GM19452 (cell line): ENCODE results near the gene HLA-DQA1.
"Not testable (repeated sequence)": the region's sequence is repeated elsewhere in the genome, so short reads cannot be mapped to it uniquely, and the experiment has no call there.

ENCODE experiments used
- ATAC-seq: cut with Tn5 transposase; IDR thresholded peaks from one replicate; pipeline ENCODE4 v1.9.1; 2021; ENCODE audit not compliant: unreplicated experiment

Gene HLA-DQA1

DNA sequence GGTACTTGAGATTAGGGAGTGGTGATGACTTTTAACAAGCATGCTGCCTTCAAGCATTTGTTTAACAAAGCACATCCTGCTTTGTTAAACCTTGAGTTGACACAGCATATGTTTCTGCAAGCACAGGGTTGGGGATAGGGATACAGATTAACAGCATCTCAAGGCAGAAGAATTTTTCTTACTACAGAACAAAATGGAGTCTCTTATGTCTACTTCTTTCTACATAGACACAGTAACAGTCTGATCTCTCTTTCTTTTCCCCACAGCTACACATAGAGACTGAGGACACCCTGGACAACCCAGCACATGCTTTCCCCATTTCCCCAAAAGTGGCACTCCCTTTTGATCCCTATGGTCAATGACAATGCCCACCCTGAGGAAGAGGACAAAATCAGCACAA is 20.6 kb downstream of the HLA-DQA1 start:
- ATAC-seq = not testable (repeated sequence)

DNA sequence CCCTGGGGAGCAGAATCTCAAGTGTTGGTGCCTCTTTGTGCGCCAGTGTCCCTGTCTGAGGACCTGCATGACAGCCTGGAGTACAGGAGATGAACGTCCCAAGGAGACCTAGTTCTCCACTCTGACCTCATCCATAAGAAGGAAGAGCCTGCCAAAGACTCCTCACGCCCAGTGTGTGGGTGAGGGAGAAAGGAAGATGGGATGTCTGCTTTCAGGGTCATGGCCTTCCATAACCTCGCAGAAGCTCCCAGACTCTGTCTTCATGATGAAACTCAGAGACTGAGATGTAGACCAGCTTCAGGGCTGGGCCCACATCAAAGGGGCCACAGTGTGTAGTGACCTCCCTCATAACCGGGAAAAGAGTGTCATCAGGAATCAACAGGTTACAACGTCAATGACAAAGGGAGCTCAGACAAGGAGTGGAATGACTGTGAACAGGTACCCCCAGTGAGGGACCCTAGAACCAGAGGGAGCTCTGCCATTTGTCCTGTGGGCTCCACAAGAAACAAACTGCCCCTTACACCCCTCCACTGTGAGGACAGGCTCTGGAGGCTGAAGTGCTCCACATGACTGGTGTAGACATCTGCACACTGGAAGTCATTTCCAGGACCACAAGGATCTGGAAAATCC is 21.2 kb downstream of the HLA-DQA1 start:
- no peak for ATAC-seq

DNA sequence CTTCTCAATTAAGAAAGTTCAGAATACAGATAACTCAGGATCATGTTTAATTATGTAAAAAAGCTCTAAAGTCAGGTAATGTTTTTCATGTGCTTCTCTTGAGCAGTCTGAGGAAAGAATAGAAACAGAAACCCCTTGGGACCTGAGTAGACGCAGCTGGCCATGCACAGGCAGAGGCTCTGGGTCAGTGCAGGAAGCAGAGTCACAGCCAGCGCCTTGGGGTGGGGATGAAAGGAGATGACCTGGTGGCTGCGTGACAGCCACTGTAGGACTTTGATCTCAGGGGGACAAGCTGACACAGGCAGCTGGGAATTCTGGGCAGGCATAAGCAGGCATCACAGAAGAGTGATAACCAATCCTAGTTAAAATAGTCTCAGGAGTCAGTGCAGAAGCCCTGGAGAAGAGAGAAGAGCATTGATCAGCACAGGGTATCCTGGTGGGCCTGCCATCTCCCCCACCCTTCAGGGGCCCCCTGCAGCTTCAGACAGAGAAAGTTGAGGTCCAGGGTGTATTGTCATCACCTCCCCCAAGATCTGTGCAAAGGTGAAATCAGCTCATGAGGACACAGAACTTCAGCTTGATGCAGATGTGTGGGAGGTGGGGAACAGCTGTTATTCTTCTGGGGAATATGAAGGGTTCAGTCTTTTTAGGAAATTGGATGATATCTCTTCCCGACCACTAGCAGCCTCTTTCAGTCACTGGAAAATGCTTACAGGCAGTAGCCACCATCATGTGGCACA is 22.8 kb downstream of the HLA-DQA1 start:
- no peak for ATAC-seq

DNA sequence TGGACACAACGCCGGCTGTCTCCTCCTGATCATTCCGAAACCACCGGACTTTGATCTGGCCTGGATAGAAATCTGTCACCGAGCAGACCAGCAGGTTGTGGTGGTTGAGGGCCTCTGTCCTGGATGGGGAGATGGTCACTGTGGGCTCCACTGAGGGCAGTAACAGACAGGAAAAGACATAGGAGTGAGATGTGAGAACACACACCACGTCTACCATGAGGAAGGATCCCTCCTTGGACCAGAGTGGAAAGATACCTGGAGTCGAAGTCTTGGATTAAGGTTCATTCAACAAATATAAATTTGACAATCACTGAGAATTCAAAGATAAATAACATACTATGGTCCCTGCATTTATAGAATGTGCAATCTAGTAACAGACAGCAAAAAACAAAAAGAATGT is 24.9 kb downstream of the HLA-DQA1 start:
- ATAC-seq = no peak

DNA sequence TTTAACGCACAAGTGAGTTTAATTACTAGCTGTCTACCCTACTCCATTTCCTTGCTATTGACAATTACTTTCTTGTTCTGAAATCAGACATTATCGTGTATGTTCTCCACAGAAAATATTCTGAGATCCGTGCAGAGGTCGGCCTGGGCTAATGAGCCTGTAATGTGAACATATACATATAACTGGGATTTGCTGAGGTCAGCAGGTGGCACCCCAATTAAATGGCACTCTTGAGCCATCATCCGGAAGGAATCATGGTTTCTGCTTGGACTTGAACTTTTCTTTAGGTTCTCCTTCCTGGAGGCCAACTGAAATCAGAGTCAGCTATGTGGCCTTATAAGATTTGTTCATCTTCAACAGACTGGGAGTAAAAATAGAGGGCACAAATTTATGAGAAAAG is 25.6 kb downstream of the HLA-DQA1 start:
- ATAC-seq = no peak

DNA sequence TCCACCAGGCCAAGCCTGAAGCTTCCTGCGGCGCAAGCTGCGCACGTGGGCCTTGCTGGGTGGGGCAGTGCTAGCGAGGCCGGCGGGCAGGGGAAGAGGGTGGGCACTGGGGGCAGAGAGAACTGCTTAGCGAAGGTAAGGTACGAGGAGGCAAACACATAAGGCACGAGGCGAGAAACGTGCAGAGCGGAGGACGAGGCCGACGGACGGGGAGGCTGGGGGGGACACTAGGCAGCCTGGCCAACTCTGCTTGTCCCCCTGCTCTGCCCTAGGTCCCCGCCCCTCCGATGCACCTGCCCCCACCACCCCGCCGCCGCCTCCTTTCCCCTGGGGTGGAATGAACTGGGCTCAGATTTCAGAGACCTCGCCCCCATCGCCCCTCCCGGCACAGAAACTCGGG is 27.1 kb downstream of the HLA-DQA1 start:
- ATAC-seq = no peak

DNA sequence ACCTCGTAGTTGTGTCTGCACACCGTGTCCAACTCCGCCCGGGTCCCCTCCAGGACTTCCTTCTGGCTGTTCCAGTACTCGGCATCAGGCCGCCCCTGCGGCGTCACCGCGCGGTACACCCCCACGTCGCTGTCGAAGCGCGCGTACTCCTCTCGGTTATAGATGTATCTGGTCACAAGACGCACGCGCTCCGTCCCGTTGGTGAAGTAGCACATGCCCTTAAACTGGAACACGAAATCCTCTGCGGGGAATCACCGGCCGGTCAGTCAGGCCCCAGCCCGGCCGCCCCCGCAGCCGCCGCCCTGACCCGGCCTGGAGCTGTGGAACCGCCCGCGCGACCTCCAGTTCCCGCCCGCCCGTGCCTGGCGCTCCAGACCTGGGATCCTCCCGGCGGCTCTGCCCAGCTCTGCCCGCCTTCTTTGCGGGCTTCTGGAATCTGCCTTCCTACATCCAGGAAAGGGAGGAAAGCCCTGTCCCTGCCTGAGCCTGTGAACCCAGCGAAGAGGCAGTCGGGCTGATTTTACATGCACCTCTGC is 27.7 kb downstream of the HLA-DQA1 start:
- ATAC-seq = no peak

DNA sequence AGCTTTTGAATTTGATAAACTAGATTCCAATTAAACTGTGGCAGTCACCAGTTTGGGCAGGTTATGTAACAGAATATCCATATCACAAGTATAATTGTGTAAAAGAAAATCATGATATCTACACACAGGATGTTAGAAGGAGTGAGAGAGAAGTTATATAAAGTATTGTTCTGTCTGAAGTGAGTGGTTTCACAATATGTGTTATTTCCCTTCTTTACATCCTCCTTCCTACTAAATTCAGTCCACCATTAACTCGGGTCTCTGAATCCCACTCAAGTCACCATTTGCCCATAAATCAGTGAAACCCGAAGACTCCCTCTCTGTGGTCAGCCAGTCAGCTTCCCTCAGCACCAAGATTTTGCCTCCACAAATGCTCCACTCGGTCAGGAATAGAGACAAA is 28.5 kb downstream of the HLA-DQA1 start:
- no peak for ATAC-seq

DNA sequence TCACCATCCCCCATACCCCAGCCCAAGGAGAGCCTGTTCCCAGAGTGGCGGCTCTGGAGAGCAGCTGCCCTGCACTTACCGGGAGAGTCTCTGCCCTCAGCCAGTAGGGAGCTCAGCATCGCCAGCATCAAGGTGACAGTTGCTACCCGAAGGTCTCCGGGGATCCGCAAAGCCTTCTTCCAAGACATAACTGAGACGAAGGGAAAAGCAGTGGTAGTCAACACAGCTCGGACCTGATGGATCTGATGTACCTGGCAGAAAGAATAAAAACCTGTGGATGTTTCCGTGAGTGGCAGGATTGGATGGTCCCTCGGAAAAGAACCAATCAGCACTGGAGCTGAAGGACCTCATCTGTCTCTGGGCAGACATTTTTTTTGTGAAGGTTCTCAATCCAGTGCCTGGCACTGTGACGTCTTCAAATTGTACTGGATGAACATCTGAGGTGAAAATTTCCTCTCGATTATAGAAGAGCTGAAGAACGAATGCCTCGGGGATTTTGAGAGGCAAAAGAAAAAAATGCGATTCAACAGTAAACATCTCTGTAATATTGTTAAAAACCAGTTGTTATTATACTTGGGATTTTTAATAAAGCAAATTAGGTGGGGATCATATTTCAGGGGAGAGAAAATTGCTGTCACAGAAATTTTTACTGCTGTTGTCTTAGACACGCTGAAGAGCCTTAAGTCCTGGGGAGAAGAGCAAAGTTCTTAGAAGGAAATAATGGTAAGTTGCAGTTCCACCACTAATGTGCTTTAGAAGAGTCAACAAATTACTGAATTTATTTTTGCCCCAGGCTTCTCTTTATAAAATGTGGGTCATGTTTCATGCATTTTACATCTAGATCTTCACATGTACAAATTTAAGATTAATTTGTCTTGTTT is 29.5 kb downstream of the HLA-DQA1 start, which contains the start of gene HLA-DQB1:
TSS of gene HLA-DQB1 (minus strand) at position 238 of the 881 bp plus-strand sequence. CDS start at position 188, 50 bp downstream.
- ATAC-seq = peak; percentile 55

DNA sequence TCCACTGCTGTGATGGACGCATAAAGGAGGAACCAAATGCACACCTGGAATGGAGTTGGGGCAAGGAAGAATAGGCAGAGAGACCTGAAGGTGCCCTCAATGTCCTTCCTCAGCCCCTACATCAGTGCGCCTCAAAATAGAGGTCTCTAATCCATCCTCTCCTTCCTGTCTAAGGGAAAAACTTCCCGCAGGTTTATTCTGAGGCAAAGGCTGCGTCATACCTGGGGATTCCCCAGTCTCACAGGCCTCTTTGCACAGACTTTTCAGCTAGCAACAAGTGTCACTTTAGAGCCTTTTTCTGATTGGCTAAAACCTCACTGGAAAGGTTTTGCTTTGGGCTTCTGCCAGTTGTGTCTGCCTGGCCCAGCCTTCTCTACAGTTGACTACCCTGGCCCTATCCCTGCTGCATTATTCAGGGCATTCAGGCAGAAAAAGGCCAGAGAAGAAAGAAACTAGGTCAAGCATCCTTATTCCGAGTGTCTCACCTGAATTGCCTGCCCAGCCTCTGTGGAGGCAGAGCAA is 31.1 kb downstream of the HLA-DQA1 start:
- ATAC-seq = peak; percentile 51

DNA sequence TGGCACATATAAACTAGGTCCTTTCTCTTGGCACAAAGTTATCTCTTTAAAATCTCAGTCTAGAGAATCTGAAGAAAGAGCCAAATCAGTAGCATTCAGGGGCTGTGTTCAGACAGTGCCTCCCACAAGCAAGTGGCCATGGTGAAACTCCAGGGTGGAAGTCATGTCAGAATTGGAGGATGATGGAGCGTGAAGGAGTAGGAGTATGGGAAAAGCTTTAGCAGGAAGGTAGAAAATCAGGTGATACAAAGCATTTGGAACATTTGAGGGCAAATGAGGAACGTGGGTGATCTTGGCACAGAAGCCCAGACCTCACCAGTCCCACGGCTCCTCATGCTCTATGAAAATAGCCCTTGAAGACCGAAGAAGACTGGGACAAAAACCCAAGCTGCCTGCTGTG is 32.0 kb downstream of the HLA-DQA1 start:
- ATAC-seq = no peak

DNA sequence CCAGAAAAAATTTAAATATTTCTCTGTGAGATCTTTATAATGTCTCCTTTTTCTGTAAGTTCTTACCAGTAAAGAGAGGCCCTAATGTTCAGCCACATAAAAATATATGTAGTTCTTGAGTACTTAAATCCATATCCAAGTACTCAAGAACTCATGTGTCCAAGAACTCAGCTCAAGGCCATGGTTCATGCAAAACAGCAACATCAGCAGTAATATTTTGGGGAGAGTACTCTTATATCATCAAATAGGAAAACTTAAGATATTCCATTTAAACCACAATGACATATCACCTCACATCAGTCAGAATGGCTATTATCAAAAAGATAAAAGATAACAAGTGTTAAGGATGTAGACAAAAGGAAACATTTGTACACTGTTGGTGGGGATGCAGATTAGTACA is 32.7 kb downstream of the HLA-DQA1 start:
- ATAC-seq = no peak

DNA sequence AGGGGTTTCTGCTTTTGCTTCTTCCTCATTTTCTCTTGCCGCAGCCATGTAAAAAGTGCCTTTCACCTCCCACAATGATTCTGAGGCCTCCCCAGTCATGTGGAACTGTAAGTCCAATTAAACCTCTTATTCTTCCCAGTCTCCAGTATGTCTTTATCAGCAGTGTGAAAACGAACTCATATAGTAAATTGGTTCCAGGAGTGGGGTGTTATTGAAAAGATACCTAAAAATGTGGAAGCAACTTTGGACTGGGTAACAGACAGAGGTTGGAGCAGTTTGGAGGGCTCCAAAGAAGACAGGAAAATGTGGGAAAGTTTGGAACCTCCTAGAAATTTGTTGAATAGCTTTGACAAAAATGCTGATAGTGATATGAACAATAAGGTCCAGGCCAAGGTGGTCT is 34.7 kb downstream of the HLA-DQA1 start:
- not testable (repeated sequence) for ATAC-seq

DNA sequence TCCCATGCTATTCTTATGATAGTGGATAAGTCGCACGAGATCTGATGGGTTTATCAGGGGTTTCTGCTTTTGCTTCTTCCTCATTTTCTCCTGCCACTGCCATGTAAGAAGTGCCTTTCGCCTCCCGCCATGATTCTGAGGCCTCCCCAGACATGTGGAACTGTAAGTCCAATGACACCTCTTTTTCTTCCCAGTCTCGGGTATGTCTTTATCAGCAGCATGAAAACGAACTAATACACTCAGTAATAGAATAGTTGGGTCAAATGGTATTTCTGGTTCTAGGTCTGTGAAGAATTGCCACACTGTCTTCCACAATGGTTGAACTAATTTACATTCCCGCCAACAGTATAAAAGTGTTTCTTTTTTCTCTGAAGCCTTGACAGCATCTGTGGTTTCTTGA is 36.9 kb downstream of the HLA-DQA1 start:
- not testable (repeated sequence) for ATAC-seq

DNA sequence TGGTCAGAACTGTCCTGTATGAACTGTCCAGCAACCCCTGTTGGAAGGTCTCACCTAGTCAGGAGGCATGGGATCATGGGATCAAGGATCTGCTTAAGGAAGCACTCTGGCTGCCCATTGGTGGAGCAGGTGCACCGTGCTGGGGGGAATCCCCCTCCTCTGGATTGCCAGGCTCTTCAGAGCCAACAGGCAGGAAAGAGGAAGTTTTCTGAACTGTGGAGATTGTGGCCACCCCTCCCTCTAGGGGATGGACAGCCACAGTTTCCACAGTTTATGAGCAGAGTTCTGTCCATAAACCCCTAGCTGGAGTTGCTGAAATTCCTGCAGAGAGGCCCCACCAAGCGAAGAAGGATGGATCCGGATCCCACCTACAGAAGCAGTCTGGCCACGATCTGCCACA is 42.3 kb downstream of the HLA-DQA1 start:
- no peak for ATAC-seq

DNA sequence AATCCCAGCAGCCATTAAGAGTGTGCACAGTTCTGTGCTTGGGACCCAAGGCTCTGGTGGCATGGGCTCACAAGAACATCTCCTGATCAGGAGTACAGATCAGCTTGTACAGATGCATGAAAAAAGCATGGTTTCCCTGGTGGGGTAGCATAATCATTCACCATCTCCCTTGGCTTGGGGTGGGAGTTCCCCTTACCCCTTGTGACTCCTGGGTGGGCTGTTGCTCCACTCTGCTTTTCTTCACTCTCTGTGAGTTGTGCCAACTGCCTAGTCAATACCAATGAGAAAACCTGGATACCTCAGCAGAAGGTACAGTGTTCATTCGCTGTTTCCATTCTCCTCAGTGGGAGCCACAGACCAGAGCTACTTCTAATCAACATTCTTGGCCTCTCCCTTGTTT is 42.8 kb downstream of the HLA-DQA1 start:
- ATAC-seq = no peak

DNA sequence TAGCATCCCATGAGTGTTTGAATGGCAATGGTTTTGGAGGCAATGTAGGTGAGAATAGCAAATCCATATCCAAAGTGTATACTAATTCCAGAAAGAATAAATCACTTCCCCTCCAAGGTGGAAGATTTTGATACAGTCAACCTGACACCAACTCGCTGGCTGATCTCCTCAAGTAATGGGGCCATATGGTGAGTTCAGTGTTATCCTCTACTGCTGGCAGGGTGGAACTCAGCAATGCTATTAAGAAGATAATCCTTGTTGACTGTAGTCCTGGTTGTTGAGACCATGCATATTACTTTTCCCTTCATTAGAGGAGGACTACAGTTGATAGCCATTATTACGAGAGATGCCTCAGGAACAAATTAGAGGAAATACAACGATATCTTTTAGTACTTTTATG is 47.0 kb downstream of the HLA-DQA1 start:
- ATAC-seq = no peak

DNA sequence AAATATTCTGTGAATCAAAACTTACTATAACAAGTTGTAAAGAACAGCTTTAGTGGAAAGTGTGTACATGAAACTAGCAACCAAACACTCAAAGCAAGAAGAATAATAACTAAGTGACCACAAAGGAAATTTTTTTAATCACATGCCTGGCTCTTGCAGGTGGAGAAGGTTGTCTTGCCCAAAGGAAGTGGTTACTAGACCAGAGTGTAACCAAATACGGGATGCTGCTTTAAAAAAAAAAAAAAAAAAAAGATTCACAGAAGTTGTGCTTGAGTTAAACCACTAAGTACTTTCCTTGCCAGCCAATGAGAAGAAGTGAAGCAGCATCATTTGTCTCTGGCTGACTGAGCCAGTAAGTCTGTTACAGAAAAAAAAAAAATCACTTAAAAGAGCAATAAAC is 48.4 kb downstream of the HLA-DQA1 start:
- ATAC-seq = peak; percentile 69

DNA sequence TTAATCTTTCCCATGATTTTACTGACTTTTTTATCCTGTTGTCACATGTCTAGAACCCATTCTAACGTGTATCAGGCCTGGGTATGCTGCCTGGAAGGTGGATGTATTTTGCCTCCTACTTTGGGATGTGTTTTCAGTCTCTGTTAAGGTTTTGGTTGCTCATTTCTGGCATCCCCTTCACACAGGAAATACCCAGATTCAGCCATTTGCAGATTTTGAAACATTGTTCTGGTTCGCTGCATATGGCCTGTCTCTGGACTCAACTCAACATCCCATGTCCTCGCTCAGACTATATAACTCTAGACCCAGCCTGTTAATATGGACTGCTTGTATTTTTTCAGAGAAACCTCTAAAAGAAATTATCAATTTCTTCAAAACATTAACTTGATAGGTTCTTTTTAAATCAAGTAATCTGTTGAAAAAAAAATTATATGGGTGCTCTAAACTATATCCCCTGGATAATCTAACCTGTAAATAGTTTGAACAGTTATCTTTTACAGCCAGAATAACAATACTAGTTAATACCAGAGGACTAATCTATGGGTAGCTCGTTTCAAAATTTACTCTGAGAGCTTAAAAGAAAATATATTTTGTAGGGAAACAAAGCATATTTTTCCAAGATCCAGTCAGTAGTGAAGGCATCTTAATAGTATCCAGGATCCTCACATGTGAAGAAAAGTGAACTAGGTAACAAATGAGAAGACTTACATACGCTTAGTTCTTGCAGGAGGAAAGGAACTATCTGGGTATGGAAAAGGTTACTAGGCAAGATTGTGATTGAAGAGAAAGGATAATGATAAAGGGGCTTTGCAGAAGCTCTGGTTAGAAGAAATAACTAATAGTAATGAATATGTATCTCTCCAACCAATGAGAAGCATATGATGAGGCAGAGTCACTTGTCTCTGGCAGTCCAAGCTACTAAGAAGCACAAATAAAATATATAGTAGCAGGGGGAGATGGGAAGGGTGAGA is 52.6 kb downstream of the HLA-DQA1 start:
- ATAC-seq = no peak

DNA sequence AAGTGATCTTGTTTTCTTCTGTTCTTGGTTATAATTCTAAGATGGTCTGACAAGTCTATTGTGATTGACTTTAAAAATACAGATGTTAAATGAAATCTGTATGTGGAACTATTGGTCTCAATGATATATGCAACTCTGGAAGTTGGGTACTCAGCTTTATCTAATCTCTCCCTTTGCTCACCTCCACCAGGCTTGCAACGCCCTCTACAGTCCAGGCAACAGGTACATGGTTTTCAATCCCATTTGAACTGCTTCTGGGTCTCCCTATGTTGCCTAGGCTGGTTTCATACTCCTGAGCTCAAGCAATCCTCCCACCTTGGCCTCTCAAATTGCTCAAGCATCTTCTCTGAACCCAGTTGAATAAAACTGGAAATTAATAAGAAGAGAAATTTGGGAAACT is 54.8 kb downstream of the HLA-DQA1 start:
- ATAC-seq = no peak
